Measurements from ENCODE around the gene RECQL5.
"Not testable (repeated sequence)": the region's sequence is repeated elsewhere in the genome, so short reads cannot be mapped to it uniquely, and the experiment has no call there.

RECQL5 gene

GRCh38 chr17:75647921-75648320, 19.0 kb downstream of the RECQL5 start:
- no peak for DNase-seq (ENCODE audit: low read depth in 2 of 2)

- no peak for DNase-seq (ENCODE audit: low read depth in 2 of 2)
Measured at GRCh38 chr17:75647061-75647460, 19.9 kb downstream of the RECQL5 start.

DNA sequence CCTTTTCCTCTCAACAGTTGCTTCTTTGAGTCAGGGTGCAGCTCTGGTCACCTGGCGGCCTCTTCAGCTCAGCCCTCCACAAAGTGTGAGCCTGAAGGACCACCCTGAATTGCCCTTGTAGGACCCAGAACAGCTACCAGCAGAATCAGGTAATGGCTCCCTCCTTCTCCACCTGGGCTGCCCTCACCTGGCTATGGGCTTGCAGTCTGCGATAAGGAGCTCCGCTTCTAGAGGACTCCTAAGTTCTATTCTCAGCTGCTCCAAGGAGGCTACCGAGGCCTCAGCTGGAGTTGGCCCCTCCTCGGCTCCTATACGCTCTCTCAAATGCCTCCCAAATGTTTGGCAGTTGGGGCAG, 20.3 kb downstream of the RECQL5 start:
- no peak for DNase-seq (ENCODE audit: low read depth in 2 of 2)

GRCh38 chr17:75645889-75646637, 20.9 kb downstream of the RECQL5 start:
- no peak for DNase-seq (ENCODE audit: low read depth in 2 of 2)

GRCh38 chr17:75645501-75645888, 21.5 kb downstream of the RECQL5 start:
- no peak for DNase-seq (ENCODE audit: low read depth in 2 of 2)

DNA sequence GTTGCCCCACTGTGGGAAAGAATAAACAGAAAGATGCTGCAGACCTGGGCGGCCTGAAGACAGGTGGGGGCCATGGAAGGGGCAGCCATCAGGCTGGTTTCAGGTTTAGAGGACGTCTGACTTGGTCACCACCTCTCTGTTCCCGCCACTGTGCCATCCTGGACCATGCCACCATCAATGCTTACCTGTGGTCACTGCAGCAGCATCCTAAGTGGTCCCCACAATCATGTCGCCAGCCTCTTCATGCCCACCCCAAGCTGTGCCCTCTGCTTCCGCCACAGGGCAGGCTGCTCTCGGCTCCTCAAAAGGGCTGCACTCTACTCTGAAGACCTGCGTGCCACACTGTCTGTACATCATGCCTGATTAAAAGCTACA, 23.3 kb downstream of the RECQL5 start:
- DNase-seq (ENCODE audit: low read depth in 2 of 2), result no peak

DNA sequence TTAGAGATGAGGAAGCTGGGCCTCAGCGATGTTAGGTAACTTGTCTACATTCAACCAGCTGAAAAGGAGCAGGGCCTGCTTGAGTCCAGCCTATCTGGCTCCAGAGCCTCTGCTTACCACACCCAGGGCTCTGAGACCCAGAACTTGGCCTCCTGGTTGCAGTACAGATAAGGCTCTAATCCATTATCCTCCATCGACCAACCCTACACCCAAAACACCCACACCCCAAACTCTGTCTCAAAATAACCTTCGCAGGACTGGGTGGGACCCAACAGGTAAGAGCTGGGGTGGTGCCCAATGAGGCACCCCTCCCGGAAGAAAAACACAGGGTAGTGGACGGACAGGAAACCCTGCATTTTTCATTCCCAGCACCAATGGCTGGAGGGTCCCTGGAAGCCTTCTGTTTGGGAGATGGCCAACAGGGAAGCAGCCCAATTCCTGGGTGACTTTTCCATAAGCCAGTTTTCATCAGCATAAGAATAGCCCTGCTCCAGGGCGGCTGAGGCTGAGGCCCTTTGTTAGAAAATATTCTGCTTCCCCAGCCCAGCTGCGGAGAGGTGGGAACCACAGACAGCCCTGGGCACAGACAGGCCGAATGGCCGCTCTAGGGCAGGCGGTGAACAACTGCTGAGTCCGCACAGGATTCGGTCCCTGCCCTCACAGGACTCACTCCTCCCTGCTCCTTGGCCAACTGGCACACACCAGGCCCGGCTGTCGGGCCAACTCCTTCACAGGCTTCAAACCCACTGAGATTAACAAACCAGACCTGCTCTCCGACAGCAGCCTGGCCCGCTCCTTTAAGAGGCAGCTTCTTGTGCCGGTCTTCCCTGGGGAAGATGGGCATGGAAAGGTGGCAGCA, 23.9 kb downstream of the RECQL5 start:
- DNase-seq (ENCODE audit: low read depth in 2 of 2), result no peak

- no peak for DNase-seq (ENCODE audit: low read depth in 2 of 2)
Measured at GRCh38 chr17:75642182-75642783, 24.7 kb downstream of the RECQL5 start.

GRCh38 chr17:75641343-75641742, 25.6 kb downstream of the RECQL5 start:
- no peak for DNase-seq (ENCODE audit: low read depth in 2 of 2)

- DNase-seq (ENCODE audit: low read depth in 2 of 2), result no peak
Measured at GRCh38 chr17:75640556-75641119, 26.3 kb downstream of the RECQL5 start.

GRCh38 chr17:75639771-75640555, 27.0 kb downstream of the RECQL5 start:
- DNase-seq (ENCODE audit: low read depth in 2 of 2), result no peak

- no peak for DNase-seq (ENCODE audit: low read depth in 2 of 2)
Measured at GRCh38 chr17:75639327-75639726, 27.6 kb downstream of the RECQL5 start.

DNA sequence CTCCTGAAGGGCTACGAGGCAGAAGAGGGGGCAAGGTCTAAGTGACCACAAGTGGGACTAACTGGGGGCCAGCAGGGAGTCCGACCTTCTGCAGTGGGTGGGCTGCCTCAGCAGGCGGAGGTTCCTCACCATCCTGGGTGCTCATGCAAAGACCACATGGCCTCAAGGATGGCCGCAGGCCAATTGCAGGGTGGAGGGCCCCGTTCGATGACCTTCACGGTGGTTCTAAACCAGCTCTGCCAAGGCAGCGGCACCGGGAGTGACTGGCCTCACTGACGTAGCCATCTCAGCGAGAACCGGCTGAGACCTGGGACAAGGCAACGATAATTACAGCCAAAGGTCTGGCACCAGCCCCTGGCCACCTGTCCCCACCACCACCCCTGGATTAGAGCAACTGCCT, 28.1 kb downstream of the RECQL5 start:
- no peak for DNase-seq (ENCODE audit: low read depth in 2 of 2)

- not testable (repeated sequence) for DNase-seq (ENCODE audit: low read depth in 2 of 2)
Measured at GRCh38 chr17:75638039-75638438, 28.9 kb downstream of the RECQL5 start.

DNA sequence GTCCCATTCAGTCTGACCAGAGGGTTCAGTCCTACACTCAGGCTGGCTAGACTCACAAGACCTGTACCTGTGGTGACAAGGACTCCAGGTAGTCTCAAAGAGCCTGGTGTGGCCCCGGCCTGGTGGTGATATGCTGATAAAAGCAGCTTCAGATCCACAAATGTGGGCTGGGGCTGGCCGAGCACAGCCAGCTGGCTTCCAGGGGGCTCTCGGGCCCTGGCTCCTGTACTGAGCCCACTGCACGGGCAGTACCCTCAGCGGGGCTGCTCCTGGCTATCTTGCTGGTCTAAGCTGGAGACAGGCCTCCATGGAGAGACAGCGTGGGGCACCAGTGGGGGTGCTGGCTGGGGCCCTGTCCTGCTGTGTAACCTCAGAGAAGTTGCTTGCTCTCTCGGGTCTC, 29.4 kb downstream of the RECQL5 start:
- DNase-seq (ENCODE audit: low read depth in 2 of 2), result no peak

DNA sequence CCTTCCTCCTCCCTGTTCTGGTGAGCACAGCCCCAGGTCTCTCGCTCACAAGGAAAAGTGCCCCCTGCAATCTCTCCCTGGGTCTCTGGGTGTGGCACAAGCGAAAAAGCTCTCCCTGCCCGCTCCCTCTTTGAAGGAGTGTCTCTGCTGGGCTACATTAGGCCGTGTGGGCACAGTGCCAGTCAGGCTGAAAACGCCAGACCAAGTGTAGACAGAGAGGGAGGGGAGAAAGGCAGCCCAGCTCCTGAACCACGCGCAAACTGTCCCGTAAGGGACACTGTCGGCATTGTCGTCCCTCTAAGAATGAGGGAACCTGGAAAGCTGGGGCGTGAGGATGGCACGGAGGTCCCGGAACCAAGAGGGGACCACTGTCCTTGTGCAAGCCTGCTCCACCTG, 29.8 kb downstream of the RECQL5 start:
- no peak for DNase-seq (ENCODE audit: low read depth in 2 of 2)

DNA sequence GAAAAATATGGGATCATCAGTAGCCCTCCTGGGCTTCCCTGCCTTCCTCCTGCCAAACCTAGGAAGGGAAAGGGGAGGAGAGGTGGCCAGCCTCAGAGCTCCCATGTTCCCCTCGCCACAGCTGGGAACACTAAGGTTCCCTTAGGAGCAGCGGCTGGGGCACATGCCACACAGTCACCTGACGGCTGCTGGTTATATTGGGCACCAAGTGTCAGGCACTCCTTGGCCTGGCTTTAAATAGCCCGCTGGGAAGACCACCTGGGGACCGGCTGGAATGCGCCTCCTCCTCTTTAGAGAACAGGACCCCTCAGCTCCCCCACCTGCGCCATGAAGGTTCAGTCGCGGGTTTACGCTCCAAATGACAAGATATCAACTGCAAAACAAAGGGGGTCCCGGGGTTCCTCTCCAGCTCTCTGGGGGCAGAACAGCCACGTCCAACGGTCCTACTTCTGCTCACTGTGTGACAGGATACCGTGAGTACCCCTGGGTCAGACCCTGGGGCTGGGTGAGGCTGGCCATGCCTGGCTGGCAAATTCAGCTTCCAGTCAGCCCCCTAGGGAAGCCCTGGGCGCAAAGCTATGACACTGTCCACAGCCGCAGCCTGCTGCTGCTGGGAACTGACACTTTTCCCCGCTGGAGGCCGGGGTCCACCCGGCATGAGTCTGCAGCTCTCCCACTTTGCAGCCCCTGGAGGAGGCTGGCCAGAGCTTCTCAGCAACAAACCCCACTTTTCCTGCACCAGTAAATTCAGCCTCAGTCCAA, 30.4 kb downstream of the RECQL5 start:
- no peak for DNase-seq (ENCODE audit: low read depth in 2 of 2)

GRCh38 chr17:75635610-75636202, 31.2 kb downstream of the RECQL5 start:
- no peak for DNase-seq (ENCODE audit: low read depth in 2 of 2)

- no peak for DNase-seq (ENCODE audit: low read depth in 2 of 2)
Measured at GRCh38 chr17:75634754-75635609, 32.0 kb downstream of the RECQL5 start.

GRCh38 chr17:75634376-75634740, 32.6 kb downstream of the RECQL5 start:
- no peak for DNase-seq (ENCODE audit: low read depth in 2 of 2)

Data from stimulated activated CD8-positive, alpha-beta memory T cell treated with anti-CD3 and anti-CD28 coated beads, Interleukin-7, amount 100 ng/mL, for 4 hours (primary cell).